ENCODE results near the gene CENPA. TPM values are rescaled to one million over a fixed set of nuclear protein-coding genes. Genes with fewer than 3 reads are reported as not detected.

CENPA gene
- total and polyA plus RNA-seq, 2 of the 13 experiments (the other 11 are each of a cell fraction or from before 2014, with no cell fraction given) = 28.5 to 38.5 TPM

DNA sequence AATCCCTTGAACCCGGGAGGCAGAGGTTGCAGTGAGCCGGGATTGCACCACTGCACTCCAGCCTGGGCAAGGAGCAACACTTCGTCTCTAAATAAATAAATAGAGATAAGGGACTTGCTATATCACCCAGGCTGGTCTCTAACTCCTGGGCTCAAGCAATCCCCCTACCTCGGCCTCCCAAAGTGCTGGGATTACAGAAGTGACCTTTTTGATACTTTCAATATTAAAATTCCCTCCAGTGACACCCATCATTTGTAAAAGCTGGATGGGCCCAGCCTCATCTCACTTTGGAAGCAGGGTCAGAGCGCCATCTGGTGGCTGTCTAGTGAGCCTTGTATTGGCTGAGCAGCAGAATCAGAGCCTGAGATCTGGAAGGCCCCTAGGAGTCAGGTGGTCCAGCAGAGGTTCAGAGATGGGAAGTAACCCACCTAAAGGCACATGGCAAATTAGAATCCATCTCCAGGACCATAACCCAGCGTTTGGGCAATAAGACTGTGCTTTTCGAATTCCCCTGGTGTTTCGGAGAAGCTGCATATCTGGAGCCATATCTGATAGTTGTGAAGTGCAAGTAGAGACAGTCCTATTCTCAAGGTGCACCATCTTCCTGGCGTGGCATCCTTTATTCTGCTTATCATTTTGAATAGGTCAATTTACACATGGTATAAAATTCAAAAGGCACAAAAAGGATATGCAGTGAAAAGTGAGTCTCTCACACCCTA, 40.1 kb upstream of the CENPA start (continued):
- peak; percentile 65; the same call in 1 of the 2 replicates for TF ChIP-seq SMAD3 (CRISPR knock-in tag; IDR thresholded peaks at IDR 0.05)
- peak; percentile 57 for TF ChIP-seq ZFX (CRISPR knock-in tag; IDR thresholded peaks at IDR 0.05; ENCODE audit: low read depth)
- peak; percentile 26; the same call in 1 of the 2 replicates for TF ChIP-seq ZNF3 (CRISPR knock-in tag; IDR thresholded peaks at IDR 0.05)
- TF ChIP-seq, protein P1, sequence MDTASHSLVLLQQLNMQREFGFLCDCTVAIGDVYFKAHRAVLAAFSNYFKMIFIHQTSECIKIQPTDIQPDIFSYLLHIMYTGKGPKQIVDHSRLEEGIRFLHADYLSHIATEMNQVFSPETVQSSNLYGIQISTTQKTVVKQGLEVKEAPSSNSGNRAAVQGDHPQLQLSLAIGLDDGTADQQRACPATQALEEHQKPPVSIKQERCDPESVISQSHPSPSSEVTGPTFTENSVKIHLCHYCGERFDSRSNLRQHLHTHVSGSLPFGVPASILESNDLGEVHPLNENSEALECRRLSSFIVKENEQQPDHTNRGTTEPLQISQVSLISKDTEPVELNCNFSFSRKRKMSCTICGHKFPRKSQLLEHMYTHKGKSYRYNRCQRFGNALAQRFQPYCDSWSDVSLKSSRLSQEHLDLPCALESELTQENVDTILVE (CRISPR knock-in tag; IDR thresholded peaks at IDR 0.05) = 0 out of 2 replicates have a peak, but pooled peaks have one; percentile 28
- TF ChIP-seq BHLHE40 (IDR thresholded peaks at IDR 0.05; ENCODE audit: low read length) = peak; percentile 45; the same call in 1 of the 2 replicates
- no peak for TF ChIP-seq MAX (IDR thresholded peaks at IDR 0.05)
- TF ChIP-seq, protein P2, sequence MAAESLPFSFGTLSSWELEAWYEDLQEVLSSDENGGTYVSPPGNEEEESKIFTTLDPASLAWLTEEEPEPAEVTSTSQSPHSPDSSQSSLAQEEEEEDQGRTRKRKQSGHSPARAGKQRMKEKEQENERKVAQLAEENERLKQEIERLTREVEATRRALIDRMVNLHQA (CRISPR knock-in tag; IDR thresholded peaks at IDR 0.05) = no peak
- TF ChIP-seq KLF9 (CRISPR knock-in tag; IDR thresholded peaks at IDR 0.05; ENCODE audit: low read depth) = no peak
- 0 out of 2 replicates have a peak, but pooled peaks have one; percentile 29 for TF ChIP-seq ERF (CRISPR knock-in tag; IDR thresholded peaks at IDR 0.05)
- TF ChIP-seq SP5 (CRISPR knock-in tag; IDR thresholded peaks at IDR 0.05; ENCODE audit: borderline replicate concordance, low read depth) = no peak
- 0 out of 2 replicates have a peak, but pooled peaks have one; percentile 19 for TF ChIP-seq FOSL2 (CRISPR knock-in tag; IDR thresholded peaks at IDR 0.05)
- TF ChIP-seq ZNF224 (CRISPR knock-in tag; IDR thresholded peaks at IDR 0.05) = no peak
- TF ChIP-seq MIER3 (CRISPR knock-in tag; IDR thresholded peaks at IDR 0.05; ENCODE audit: borderline replicate concordance) = peak; percentile 36; the same call in 1 of the 2 replicates
- no peak for TF ChIP-seq MXD4 (CRISPR knock-in tag; IDR thresholded peaks at IDR 0.05)
- TF ChIP-seq THAP11 (CRISPR knock-in tag; IDR thresholded peaks at IDR 0.05) = 0 out of 2 replicates have a peak, but pooled peaks have one; percentile 24
- no peak for TF ChIP-seq ZBTB21 (CRISPR knock-in tag; IDR thresholded peaks at IDR 0.05)
- TF ChIP-seq ZNF883 (CRISPR knock-in tag; IDR thresholded peaks at IDR 0.05; ENCODE audit: not compliant biosample characterization) = peak; percentile 27
- TF ChIP-seq IKZF5 (CRISPR knock-in tag; IDR thresholded peaks at IDR 0.05) = peak; percentile 56; the same call in 1 of the 2 replicates
- TF ChIP-seq SATB2 (CRISPR knock-in tag; IDR thresholded peaks at IDR 0.05) = no peak
- no peak for TF ChIP-seq ZNF549 (CRISPR knock-in tag; IDR thresholded peaks at IDR 0.05)
- TF ChIP-seq GFI1 (CRISPR knock-in tag; IDR thresholded peaks at IDR 0.05; ENCODE audit: borderline replicate concordance) = no peak
- TF ChIP-seq ATRX (CRISPR knock-in tag; IDR thresholded peaks at IDR 0.05; ENCODE audit: borderline replicate concordance) = no peak
- no peak for TF ChIP-seq SMARCC2 (IDR thresholded peaks at IDR 0.05)

All from HepG2 (cell line).